Endothelial cell of umbilical vein (primary cell): ENCODE results near the gene NSL1. TPM values are rescaled to one million over a fixed set of nuclear protein-coding genes. Genes with fewer than 3 reads are reported as not detected.

ENCODE experiments used
- BruUV-seq: library from RNA; stranded (reverse); fragments of 400-500 nt; replicated peaks from 2 replicates; lab custom pipeline; 2021; lab: Mats Ljungman, UMichigan
- CTCF ChIA-PET: fragments of 300-600, 350-600 bp; sonication (Branson Sonifier 250); formaldehyde crosslinking; loops from one replicate; lab custom pipeline; 2021; ENCODE audit warnings: antibody characterized with exemption, inconsistent platforms; lab: Charles Lee
- POLR2A ChIA-PET: fragments of 300-600, 350-600 bp; sonication (Branson Sonifier 250); formaldehyde crosslinking; loops from one replicate; lab custom pipeline; 2021; ENCODE audit warnings: antibody characterized with exemption, inconsistent platforms; lab: Charles Lee
- DNase-seq: peaks from one replicate; pipeline ENCODE4 v3.0.0-alpha.2; 2011; ENCODE audit warnings: low read depth, low spot score
- FAIRE-seq: peaks from 2 replicates; lab custom pipeline; 2011; peaks lifted over from hg19 to GRCh38; lab: Jason Lieb, UNC
- H2AFZ ChIP-seq: 2 replicates; pipeline ENCODE4 v1.6.0; 2012; ENCODE audit warnings: low read depth, low read length, control low read depth, inconsistent platforms
- H3K27ac ChIP-seq: 2 replicates; pipeline ENCODE4 v1.5.1; 2011; ENCODE audit warnings: low read depth, mild to moderate bottlenecking, control low read depth, low read length, moderate library complexity; ENCODE audit not compliant: insufficient read depth
- H3K27me3 ChIP-seq, 2 experiments: 2 replicates each; pipeline versions ENCODE4 v1.6.0 to v1.6.1; 2011; ENCODE audit warnings: low read length in 2 of 2, mixed read lengths in 1 of 2; ENCODE audit not compliant: control insufficient read depth in 2 of 2, insufficient read depth in 2 of 2
- H3K36me3 ChIP-seq, 2 experiments: 2 replicates in 1 of 2; 3 replicates in 1 of 2; pipeline ENCODE4 v1.5.1; 2011; ENCODE audit warnings: low read length in 2 of 2, mild to moderate bottlenecking in 1 of 2, moderate library complexity in 1 of 2; ENCODE audit not compliant: control insufficient read depth in 2 of 2, insufficient read depth in 2 of 2; ENCODE audit errors: extremely low read depth in 1 of 2
- H3K4me1 ChIP-seq: 3 replicates; pipeline ENCODE4 v1.5.1; 2011; ENCODE audit warnings: mild to moderate bottlenecking, low read length; ENCODE audit not compliant: control insufficient read depth, insufficient read depth; ENCODE audit errors: extremely low read depth
- H3K4me2 ChIP-seq: 2 replicates; pipeline ENCODE4 v1.6.1; 2011; ENCODE audit warnings: low read length, control low read depth, mixed read lengths; ENCODE audit not compliant: insufficient read depth
- H3K4me3 ChIP-seq, 3 experiments: fragments of 200-600 bp in 1 of 3; sonication (generic), shearing (Covaris generic) in 1 of 3; replicated peaks in 1 of 3; 2 replicates each; pipeline ENCODE4 v1.5.1; 2011 to 2016; ENCODE audit warnings: control low read depth in 3 of 3, low read length in 3 of 3, mild to moderate bottlenecking in 2 of 3, inconsistent platforms in 1 of 3, low read depth in 1 of 3, moderate library complexity in 1 of 3; ENCODE audit not compliant: insufficient read depth in 1 of 3
- H3K79me2 ChIP-seq: 2 replicates; pipeline ENCODE4 v1.6.0; 2012; ENCODE audit warnings: low read length, inconsistent platforms; ENCODE audit not compliant: control insufficient read depth, insufficient read depth
- H3K9ac ChIP-seq: replicated peaks from 2 replicates; pipeline ENCODE3; 2011; ENCODE audit warnings: low read length, control low read depth; ENCODE audit not compliant: insufficient read depth; ENCODE audit errors: extremely low read depth
- H3K9me1 ChIP-seq: replicated peaks from 3 replicates; pipeline ENCODE4 v1.6.0; 2011; ENCODE audit warnings: mild to moderate bottlenecking, low read length; ENCODE audit not compliant: control insufficient read depth, insufficient read depth; ENCODE audit errors: extremely low read depth
- H3K9me3 ChIP-seq: replicated peaks from 2 replicates; pipeline ENCODE4 v1.5.1; 2012; ENCODE audit warnings: low read length, inconsistent platforms; ENCODE audit not compliant: control insufficient read depth, insufficient read depth
- H4K20me1 ChIP-seq: replicated peaks from 2 replicates; pipeline ENCODE3; 2011; ENCODE audit warnings: mild to moderate bottlenecking, low read length; ENCODE audit not compliant: control insufficient read depth, insufficient read depth; ENCODE audit errors: extremely low read depth
- CTCF ChIP-seq, 2 donors: IDR thresholded peaks; 1 replicate in 1 of 2; 2 replicates in 1 of 2; pipeline ENCODE4 v1.5.1; 2011; ENCODE audit warnings: low read length in 2 of 2, mild to moderate bottlenecking in 2 of 2, moderate library complexity in 2 of 2, control low read depth in 1 of 2, inconsistent platforms in 1 of 2, low read depth in 1 of 2; ENCODE audit not compliant: insufficient read depth in 1 of 2; ENCODE audit errors: extremely low read depth in 1 of 2
- EZH2 ChIP-seq: IDR thresholded peaks from 2 replicates; pipeline ENCODE4 v1.6.1; 2012; ENCODE audit warnings: borderline replicate concordance, low read depth, mild to moderate bottlenecking, moderate library complexity, low read length, inconsistent platforms; ENCODE audit not compliant: severe bottlenecking
- FOS ChIP-seq: IDR thresholded peaks from 2 replicates; pipeline ENCODE4 v1.6.1; 2011; ENCODE audit warnings: mild to moderate bottlenecking, low read length, moderate library complexity, borderline replicate concordance; ENCODE audit not compliant: insufficient read depth
- GATA2 ChIP-seq: IDR thresholded peaks from 2 replicates; pipeline ENCODE4 v1.7.0; 2011; ENCODE audit warnings: low read depth, mild to moderate bottlenecking, moderate library complexity, mixed read lengths, low read length; ENCODE audit not compliant: insufficient read length, insufficient read depth
- JUN ChIP-seq: IDR thresholded peaks from 2 replicates; pipeline ENCODE4 v1.6.1; 2011; ENCODE audit warnings: borderline replicate concordance, low read depth; ENCODE audit not compliant: insufficient read length, insufficient read depth
- MAX ChIP-seq: IDR thresholded peaks from 2 replicates; pipeline ENCODE4 v1.6.1; 2011; ENCODE audit not compliant: insufficient read depth, insufficient read length
- MYC ChIP-seq: IDR thresholded peaks from one replicate; pipeline ENCODE4 v1.6.1; 2011; ENCODE audit warnings: mild to moderate bottlenecking, low read depth, low read length
- POLR2A ChIP-seq: IDR thresholded peaks from 2 replicates; pipeline ENCODE4 v1.6.1; 2012; ENCODE audit warnings: low read depth, mild to moderate bottlenecking, control low read depth, low read length
- POLR2AphosphoS5 ChIP-seq: IDR thresholded peaks from 2 replicates; pipeline ENCODE4 v1.6.1; 2012; ENCODE audit warnings: low read depth, mild to moderate bottlenecking, control low read depth, low read length, moderate library complexity; ENCODE audit not compliant: insufficient read depth
- dilution Hi-C: fragments of 300-500 bp; cut with MboI; formaldehyde crosslinking; loops from one replicate; pipeline ENCODE4 v1.15.0; 2019; ENCODE audit warnings: low sequenced_read_pairs; ENCODE audit not compliant: extremely low pct_ligation_motif_present
- intact Hi-C: fragments of 100-400 bp; cut with micrococcal nuclease; formaldehyde crosslinking; loops from one replicate; pipeline ENCODE4 v1.10.0; 2022
- polyA plus RNA-seq, 4 experiments: library from polyadenylated mRNA; depleted of rRNA in 3 of 4; stranded (reverse) in 3 of 4; unstranded in 1 of 4; fragments of >200 nt; gene quantifications; 2 replicates each; pipeline versions ENCODE4 v1.2.1 to v1.2.3, GENCODE V29; 2011 to 2012; ENCODE audit warnings: missing spikeins in 1 of 4
- total RNA-seq: library from RNA; stranded (reverse); gene quantifications from 2 replicates; pipeline ENCODE4 v1.2.3, GENCODE V29; 2021

Gene NSL1
- total and polyA plus RNA-seq, 2 donors (not counting 3 experiments of a cell fraction or from before 2014, with no cell fraction given), result 15.5 to 30.2 TPM

- DNase-seq, result peak; percentile 37
- no peaks in the 10 kb centered on the region for H3K79me2 ChIP-seq
- no peaks in the 10 kb centered on the region for H4K20me1 ChIP-seq
- ChIA-PET CTCF (interaction anchor here (0.9 to 1.2 kb wide), 4 partner anchors 25 to 317 kb away, joined by 3 to 6 read pairs (median 3); no protein-coding TSS in a partner anchor), POLR2A (no interaction called here)
- no peaks in the 10 kb centered on the region for H3K27me3 ChIP-seq
- intact Hi-C loops, result no loop called here
- H3K27ac ChIP-seq, result no peak overlapping the region
- H3K4me2 ChIP-seq, result no peak overlapping the region
- no peaks in the 10 kb centered on the region for H3K4me1 ChIP-seq
- no peak overlapping the region for H3K9ac ChIP-seq
- dilution Hi-C loops, result no loop called here
- TF ChIP-seq MAX (no peak), JUN (no peak), EZH2 (no peak), POLR2AphosphoS5 (no peak)
- no peak for FAIRE-seq
- H2AFZ ChIP-seq, result no peak overlapping the region
- BruUV-seq, result no TSS peak
- H3K4me3 ChIP-seq, result no peak overlapping the region
- no peaks in the 10 kb centered on the region for H3K36me3 ChIP-seq
- H3K9me3 ChIP-seq, result no peaks in the 10 kb centered on the region
- no peaks in the 10 kb centered on the region for H3K9me1 ChIP-seq
These were observed 17.0 kb downstream of the NSL1 start for GRCh38 chr1:212774584-212774983.

DNA sequence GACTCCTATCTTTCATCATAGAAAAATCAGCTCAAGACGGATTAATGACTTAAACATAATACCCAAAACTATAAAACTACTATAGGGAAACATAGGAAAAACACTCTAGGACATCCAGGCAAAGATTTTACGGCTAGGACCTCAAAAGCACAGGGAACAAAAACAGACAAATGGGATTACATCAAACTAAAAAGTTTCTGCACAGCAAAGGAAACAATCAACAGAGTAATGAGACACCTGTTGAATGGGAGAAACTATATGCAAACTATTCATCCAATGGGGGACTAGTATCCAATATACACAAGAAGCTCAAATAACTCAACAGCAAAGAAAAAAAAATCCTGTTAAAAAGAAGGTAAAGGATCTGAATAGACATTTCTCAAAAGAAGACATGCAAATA is 18.6 kb downstream of the NSL1 start:
- no peaks in the 10 kb centered on the region for H3K27me3 ChIP-seq
- H3K9me3 ChIP-seq, result no peaks in the 10 kb centered on the region
- no peak overlapping the region for H2AFZ ChIP-seq
- H4K20me1 ChIP-seq, result no peaks in the 10 kb centered on the region
- H3K4me1 ChIP-seq, result no peaks in the 10 kb centered on the region
- FAIRE-seq (no peak), DNase-seq (no peak)
- no peak overlapping the region for H3K9ac ChIP-seq
- H3K4me2 ChIP-seq, result no peak overlapping the region
- no peak overlapping the region for H3K4me3 ChIP-seq
- H3K9me1 ChIP-seq, result no peaks in the 10 kb centered on the region
- ChIA-PET CTCF (interaction anchor here (1.6 to 2.5 kb wide), 2 partner anchors 23 to 108 kb away, joined by 4 to 8 read pairs; no protein-coding TSS in a partner anchor), POLR2A (no interaction called here)
- intact Hi-C loops (no loop called here), dilution Hi-C loops (no loop called here)
- H3K79me2 ChIP-seq, result peaks cover 2% of the 10 kb centered on the region
- no TSS peak for BruUV-seq
- H3K27ac ChIP-seq, result no peak overlapping the region
- TF ChIP-seq GATA2 (no peak), JUN (no peak), FOS (no peak), POLR2A (no peak), POLR2AphosphoS5 (no peak), MAX (no peak), CTCF (IDR thresholded peaks at IDR 0.05; ENCODE audit: extremely low read depth in 1 of 2, insufficient read depth in 1 of 2, low read depth in 1 of 2, low read length in 2 of 2) (no peak), MYC (no peak)
- H3K36me3 ChIP-seq, result no peaks in the 10 kb centered on the region
